ENCODE measurements around the gene TMEM187.
A peak's percentile ranks its signal among the peaks of the same experiment; 100 is the strongest.

The TMEM187 gene

GRCh38 chrX:153956044-153956907 lies 16.3 kb upstream of the TMEM187 start:
- no peak for DNase-seq

GRCh38 chrX:153957224-153957623 lies 15.3 kb upstream of the TMEM187 start:
- DNase-seq: no peak

- no peak for DNase-seq
These were observed 13.9 kb upstream of the TMEM187 start for GRCh38 chrX:153958605-153959004.

DNA sequence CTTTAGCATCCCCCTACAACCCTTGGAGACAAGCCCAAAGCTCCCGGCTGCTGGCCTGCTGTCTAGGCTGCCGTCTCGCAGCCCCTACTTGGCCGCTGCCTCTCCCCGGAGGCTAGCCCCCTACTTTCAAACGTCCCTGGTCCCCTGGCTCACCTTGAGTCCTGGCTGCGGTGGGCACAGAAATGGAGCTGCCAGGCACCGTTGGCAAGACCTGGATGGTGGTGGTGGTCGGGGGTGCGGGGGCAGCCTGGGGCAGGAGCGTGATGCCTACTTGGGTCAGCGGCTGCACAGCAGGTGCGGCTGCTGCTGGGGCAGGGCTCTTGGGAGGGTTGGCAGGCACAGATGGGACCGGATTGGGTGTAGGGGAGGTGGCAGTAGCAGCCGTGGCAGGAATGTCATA lies 12.9 kb upstream of the TMEM187 start:
- DNase-seq: no peak

- no peak for DNase-seq
These were observed 12.5 kb upstream of the TMEM187 start for GRCh38 chrX:153960077-153960476.

DNA sequence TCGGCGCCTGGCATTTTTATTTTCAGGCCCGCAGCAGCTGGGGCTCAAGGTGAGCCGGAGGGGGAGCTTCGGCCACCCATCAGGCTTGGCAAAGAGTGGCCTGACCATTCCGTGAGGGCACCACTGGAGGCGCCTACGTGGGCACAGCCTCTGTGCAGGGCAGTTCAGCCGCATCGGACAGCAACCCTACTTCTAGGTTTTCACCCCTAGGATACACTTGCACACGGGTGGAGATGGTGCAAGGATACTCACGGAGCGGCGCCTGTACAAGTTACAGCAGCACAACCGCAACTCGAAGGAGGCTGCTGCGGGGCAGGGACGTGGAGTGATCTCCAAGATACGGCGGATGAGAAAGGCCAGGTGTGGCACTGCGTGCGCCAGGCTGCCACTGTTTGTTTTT lies 11.8 kb upstream of the TMEM187 start:
- no peak for DNase-seq

DNA sequence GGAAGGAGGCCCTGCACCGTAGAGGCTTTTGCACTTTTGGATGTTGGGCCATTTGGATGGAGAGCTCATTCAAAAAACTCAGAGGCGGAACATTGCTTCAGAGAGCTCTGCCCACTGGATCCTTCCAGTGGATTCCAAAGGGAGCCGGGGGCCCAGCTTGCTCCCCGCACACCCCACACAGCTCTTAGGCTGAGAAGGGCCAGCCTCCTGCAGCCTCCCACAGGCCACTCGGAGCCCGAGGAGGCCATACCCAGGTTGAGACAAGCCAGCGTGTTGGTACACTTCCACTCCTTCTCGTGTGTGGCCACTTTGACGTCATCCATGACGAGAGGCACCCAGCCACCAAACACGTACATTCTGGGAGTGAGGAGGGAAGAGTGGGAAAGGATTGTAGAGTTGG lies 11.3 kb upstream of the TMEM187 start:
- DNase-seq: no peak

DNA sequence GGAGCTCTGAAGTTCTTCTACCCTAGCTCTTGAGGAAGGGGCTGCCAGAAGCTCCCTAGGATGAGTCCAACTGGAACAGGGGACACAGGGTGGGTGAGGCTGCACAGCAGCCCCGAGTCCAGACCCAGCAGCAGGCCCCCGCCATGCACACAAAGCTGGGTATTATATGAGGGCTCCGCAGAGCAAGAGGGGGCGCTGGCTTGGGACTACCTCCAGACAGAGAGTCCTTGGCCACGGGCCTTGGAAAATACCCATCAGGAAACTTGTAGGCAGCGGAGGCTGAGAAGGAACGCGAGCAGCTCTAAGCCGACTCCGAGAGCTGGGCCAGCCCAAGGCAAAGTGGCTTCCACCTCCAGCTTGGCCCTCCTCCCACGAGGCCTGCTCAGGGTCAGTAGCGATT lies 9.0 kb upstream of the TMEM187 start:
- no peak for DNase-seq

- no peak for DNase-seq
These were observed 8.4 kb upstream of the TMEM187 start for GRCh38 chrX:153964105-153964504.

DNA sequence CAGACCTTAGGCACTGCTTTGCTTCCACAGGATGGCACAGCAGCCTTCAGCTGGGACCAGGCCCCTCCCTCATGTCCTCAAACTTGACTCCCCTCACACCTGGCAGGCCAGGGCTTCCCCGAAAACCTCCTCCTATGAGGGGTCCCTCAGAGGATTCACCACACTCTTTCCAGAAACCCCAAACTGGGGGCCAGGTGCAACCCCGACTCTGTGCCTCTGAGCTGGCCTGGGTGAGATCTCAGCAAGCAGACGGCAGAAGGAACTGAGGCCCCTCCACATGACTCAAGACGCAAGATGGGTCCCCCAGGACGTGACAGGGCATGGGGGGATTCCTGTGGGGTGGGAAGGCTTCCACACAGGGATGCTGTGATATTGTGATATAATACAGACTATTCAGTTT lies 7.1 kb upstream of the TMEM187 start:
- DNase-seq: no peak

- DNase-seq: no peak
These were observed 6.3 kb upstream of the TMEM187 start for GRCh38 chrX:153966283-153966688.

GRCh38 chrX:153966841-153967535 lies 5.6 kb upstream of the TMEM187 start:
- no peak for DNase-seq

DNA sequence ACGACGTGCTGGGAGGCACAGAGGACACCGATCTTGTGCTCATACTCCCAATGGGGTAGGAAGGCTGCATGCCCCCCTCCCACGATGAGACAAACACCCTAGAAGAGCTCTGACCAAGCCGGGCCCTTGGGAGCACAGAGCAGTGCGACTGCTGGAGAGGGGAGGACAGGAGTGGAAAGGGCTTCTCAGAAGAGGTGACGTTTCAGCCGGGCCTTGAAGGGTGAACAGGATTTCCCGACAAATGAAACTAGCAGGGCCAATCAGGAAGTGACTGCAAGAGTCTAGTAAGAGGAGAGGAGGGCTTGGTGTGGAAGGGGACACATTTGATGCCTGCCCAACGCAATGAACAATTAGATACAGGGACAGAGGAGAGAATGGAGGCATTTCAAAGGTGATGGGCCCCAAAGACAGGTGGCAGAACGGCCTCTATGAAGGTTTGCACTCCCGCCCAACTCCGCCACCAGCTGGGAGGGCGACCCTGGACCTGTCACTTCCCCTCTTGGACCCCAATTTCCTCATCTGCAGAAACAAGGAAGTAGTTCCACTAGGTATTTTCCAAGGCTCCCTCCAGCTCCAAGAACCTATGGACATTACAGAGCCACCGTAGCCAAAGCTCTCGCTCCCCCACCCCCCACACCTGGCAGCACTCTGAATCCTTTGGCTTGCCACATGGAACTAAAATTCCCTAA lies 4.9 kb upstream of the TMEM187 start:
- peak; percentile 62 for DNase-seq

DNA sequence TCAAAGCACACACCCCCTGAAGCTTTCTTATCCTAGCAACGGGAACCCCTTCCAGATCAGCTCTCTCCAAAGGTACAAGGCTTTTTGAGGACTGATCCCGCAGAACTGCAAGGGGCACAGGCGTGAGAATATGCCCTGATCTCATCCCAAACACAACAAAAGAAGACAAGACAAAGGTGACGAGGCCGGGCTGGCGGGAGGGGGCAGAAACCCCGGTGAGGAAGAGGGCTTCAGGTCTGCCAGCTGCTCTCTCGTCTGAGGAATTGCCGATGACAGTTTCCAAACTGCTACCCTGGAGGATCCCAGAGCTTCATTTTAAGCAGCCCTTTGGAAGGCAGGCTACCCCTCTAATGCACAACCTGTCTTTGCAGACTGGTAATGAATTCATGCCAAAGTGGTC lies 4.3 kb upstream of the TMEM187 start:
- DNase-seq: no peak

DNA sequence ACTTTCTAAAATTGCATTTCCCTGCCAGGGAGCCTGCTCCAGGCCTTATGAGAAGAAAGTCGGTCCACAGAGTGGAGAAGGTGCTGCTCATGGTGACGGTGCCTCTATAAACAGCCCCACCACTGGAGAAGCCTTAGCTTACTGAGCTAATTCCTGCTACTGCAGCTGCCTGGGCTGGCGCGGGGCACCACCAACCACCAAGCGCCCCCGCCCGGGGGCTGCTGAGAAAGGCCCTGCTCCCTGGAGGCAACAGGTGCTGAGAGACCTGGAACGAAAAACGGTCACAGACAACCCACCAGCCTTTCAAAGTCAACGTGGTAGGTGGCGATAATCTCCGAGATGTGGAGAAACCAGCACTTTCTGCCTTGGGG lies 3.8 kb upstream of the TMEM187 start:
- peak; percentile 58 for DNase-seq

GRCh38 chrX:153969125-153969903 lies 3.2 kb upstream of the TMEM187 start:
- DNase-seq: no peak

- DNase-seq: no peak
These were observed 2.6 kb upstream of the TMEM187 start for GRCh38 chrX:153969904-153970356.

GRCh38 chrX:153970357-153971123 lies 2.0 kb upstream of the TMEM187 start:
- peak; percentile 68 for DNase-seq

- peak; percentile 96 for DNase-seq
These were observed 1.5 kb upstream of the TMEM187 start for GRCh38 chrX:153971124-153971449.

- peak; percentile 96 for DNase-seq
These were observed 845 bp upstream of the TMEM187 start, which contains the start of gene HCFC1 for GRCh38 chrX:153971450-153972367. Gene HCFC1, minus strand, starts transcription at chrX:153971818. Its CDS starts 978 bp downstream, at chrX:153970840.
